ENCODE measurements around the gene SECISBP2.

The SECISBP2 gene

GRCh38 chr9:89402695-89403427, 84.6 kb downstream of the SECISBP2 start:
- no peak overlapping the region for H3K4me2 ChIP-seq (ENCODE audit: low read depth, low read length, poor library complexity, severe bottlenecking)
- H3K27me3 ChIP-seq (ENCODE audit: low read length) = no peaks in the 10 kb centered on the region
- TF ChIP-seq EZH2phosphoT487 (conservative IDR thresholded peaks at IDR 0.05; ENCODE audit: low read length) (no peak), CTCF (IDR thresholded peaks at IDR 0.05; ENCODE audit: insufficient read depth, low read length, poor library complexity, severe bottlenecking) (no peak)

DNA sequence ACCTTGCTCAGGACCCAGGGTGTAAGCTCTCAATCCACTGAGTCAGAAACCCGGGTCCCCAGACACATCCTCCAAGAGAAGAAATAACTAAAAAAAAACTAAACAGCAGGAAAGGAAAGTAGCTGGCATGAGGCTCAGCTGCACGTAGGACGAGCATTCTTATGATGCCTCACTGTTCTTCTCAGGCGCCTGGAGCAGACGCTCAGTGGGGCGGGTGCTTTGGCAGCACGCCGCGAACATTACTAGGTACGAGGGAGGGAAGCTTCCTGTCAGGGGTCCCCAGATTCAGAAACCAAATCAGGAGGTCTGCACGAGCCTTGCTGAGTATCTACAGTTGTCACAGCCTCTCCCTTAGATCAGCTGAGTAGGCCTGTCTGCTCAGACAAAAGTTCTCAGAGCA, 85.8 kb downstream of the SECISBP2 start:
- H3K9ac ChIP-seq (ENCODE audit: low read length) = no peak overlapping the region
- H4K20me1 ChIP-seq (ENCODE audit: low read depth, low read length) = no peaks in the 10 kb centered on the region
- H3K36me3 ChIP-seq (ENCODE audit: low read length) = no peaks in the 10 kb centered on the region
- no peaks in the 10 kb centered on the region for H3K9me2 ChIP-seq (replicated peaks; ENCODE audit: insufficient read depth, low read length)
- no peak overlapping the region for H3K4me2 ChIP-seq (ENCODE audit: low read depth, low read length, poor library complexity, severe bottlenecking)
- H3K27ac ChIP-seq (ENCODE audit: low read depth, low read length) = no peak overlapping the region
- TF ChIP-seq CTCF (IDR thresholded peaks at IDR 0.05; ENCODE audit: insufficient read depth, low read length, poor library complexity, severe bottlenecking) (no peak), EZH2phosphoT487 (conservative IDR thresholded peaks at IDR 0.05; ENCODE audit: low read length) (no peak)
- H3K9me3 ChIP-seq (ENCODE audit: insufficient read depth, low read length) = no peaks in the 10 kb centered on the region
- H3K27me3 ChIP-seq (ENCODE audit: low read length) = no peaks in the 10 kb centered on the region
- H3F3A ChIP-seq (ENCODE audit: insufficient read depth) = no peaks in the 10 kb centered on the region
- H2AFZ ChIP-seq (ENCODE audit: low read depth, low read length, severe bottlenecking) = no peak overlapping the region
- no peaks in the 10 kb centered on the region for H3K79me2 ChIP-seq (ENCODE audit: insufficient read depth, low read length)
- no peak overlapping the region for H3K4me3 ChIP-seq (ENCODE audit: insufficient read depth, low read length, poor library complexity, severe bottlenecking)

More at GRCh38 chr9:89402695-89403427, 84.6 kb downstream of the SECISBP2 start:
- Histone ChIP-seq H2AFZ (ENCODE audit: low read depth, low read length, severe bottlenecking) (no peak overlapping the region), H3K9ac (ENCODE audit: low read length) (no peak overlapping the region), H3K4me3 (ENCODE audit: insufficient read depth, low read length, poor library complexity, severe bottlenecking) (no peak overlapping the region), H3K9me3 (ENCODE audit: insufficient read depth, low read length) (no peaks in the 10 kb centered on the region), H3K79me2 (ENCODE audit: insufficient read depth, low read length) (no peaks in the 10 kb centered on the region), H3F3A (ENCODE audit: insufficient read depth) (no peaks in the 10 kb centered on the region), H3K9me2 (replicated peaks; ENCODE audit: insufficient read depth, low read length) (no peaks in the 10 kb centered on the region), H3K27ac (ENCODE audit: low read depth, low read length) (no peak overlapping the region), H4K20me1 (ENCODE audit: low read depth, low read length) (no peaks in the 10 kb centered on the region), H3K36me3 (ENCODE audit: low read length) (no peaks in the 10 kb centered on the region)

DNA sequence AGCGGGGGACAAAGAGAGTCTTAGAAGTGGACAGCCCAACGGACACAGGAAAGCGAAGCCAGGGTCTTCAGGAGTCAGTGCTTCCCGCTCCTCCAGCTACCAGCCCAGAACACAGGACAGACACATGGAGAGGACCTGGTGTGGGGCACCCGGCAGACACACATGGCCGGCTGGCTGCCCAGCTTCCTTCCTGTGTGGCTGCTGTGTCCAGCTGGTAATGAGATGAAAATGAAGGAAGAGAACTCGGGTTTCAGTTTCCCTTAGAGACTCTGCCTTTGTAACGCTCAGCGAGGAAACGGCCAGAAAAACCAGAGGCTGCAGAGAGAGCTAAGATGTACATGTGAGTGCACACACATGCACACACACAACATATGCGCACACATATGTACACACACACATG, 87.5 kb downstream of the SECISBP2 start:
- H4K20me1 ChIP-seq (ENCODE audit: low read depth, low read length) = no peaks in the 10 kb centered on the region
- H3K27me3 ChIP-seq (ENCODE audit: low read length) = no peaks in the 10 kb centered on the region
- H3K4me2 ChIP-seq (ENCODE audit: low read depth, low read length, poor library complexity, severe bottlenecking) = no peak overlapping the region
- no peaks in the 10 kb centered on the region for H3K9me2 ChIP-seq (replicated peaks; ENCODE audit: insufficient read depth, low read length)
- H2AFZ ChIP-seq (ENCODE audit: low read depth, low read length, severe bottlenecking) = no peak overlapping the region
- no peak for TF ChIP-seq CTCF (IDR thresholded peaks at IDR 0.05; ENCODE audit: insufficient read depth, low read length, poor library complexity, severe bottlenecking)
- TF ChIP-seq EZH2phosphoT487 (conservative IDR thresholded peaks at IDR 0.05; ENCODE audit: low read length) = no peak
- H3K4me3 ChIP-seq (ENCODE audit: insufficient read depth, low read length, poor library complexity, severe bottlenecking) = no peak overlapping the region
- H3F3A ChIP-seq (ENCODE audit: insufficient read depth) = no peaks in the 10 kb centered on the region
- H3K27ac ChIP-seq (ENCODE audit: low read depth, low read length) = no peak overlapping the region
- H3K9me3 ChIP-seq (ENCODE audit: insufficient read depth, low read length) = no peaks in the 10 kb centered on the region
- H3K79me2 ChIP-seq (ENCODE audit: insufficient read depth, low read length) = no peaks in the 10 kb centered on the region
- no peaks in the 10 kb centered on the region for H3K36me3 ChIP-seq (ENCODE audit: low read length)
- H3K9ac ChIP-seq (ENCODE audit: low read length) = no peak overlapping the region

Data from SU-DHL-6 (cell line).